G401.6 (cell line): Measurements from ENCODE around the gene KCNA3.

ENCODE experiments used
- FAIRE-seq: peaks from 2 replicates; lab custom pipeline; 2012; peaks lifted over from hg19 to GRCh38; lab: Jason Lieb, UNC

Gene KCNA3

DNA sequence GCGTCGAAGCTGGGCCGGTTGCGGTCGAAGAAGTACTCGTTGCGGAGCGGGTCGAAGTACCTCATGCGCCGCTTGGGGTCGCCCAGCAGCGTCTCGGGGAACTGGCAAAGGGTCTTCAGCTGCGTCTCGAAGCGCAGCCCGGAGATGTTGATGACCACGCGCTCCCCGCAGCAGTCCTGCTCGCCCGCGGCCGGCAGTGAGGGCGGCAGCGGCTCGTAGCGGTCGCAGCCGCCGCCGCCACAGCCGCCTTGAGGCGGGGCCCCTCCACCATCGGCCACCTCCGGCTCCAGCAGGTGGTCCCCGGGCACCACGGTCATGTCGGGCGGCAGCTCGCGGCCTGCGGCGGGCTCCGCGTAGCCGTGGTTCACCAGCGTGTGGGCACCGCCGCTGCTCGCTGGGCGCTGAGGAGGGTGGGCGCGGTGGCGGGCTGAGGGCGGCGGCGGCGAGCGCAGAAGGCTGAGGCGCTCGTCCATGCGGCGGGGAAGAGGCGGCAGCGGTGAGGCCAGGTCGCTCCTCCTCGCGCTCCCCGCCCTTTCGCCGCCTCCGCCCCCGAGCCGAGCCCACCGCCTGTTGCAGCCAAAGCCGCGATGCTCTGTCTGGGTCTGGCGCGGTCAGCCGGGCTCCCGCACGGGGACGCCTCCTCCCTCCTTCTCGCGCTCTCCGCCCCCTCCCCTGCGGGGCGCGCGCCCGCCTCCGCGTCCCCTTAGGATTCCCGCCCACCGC, at the start of gene KCNA3:
Gene KCNA3 (minus strand): TSS at position 604 of the 723 bp plus-strand sequence. CDS start 131 bp downstream, at position 473.
- FAIRE-seq: no peak

DNA sequence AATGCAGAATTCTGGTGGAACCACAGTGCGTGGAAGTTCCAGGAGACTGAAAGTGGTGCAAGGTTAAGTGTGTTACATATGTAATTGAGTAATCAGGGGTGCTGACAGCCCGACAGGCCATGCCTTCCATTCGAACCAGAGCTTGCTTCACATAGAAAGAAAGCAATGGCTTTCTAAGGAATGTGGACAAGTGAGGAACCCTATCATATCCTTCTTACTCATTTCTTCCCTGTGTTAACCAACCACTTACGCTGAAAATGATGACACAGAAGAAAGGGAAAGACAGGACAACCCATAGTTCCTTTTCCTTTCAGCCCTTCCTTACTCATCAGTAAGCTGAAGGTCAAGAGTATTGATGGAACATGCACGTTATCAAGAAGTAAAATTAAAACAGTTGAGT, 48.1 kb upstream of the KCNA3 start:
- FAIRE-seq: no peak

DNA sequence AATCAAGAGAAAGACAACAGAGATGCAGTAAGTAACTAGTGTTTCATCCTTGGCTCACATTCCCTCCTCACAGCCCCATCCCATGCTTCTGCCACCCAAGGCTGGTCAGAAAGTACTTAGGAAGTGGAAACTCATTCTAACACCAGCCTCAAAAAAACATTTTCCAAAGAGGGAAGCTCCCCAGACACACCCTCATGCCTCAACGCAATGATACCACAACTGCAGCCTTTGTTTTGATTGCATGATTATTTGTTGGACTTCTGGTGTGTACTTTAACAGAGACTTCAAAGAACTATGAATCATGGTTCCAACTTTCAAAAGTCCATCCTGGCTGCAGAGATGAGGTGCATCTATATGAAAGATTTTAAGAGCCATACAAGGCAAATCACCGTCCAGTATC, 45.2 kb upstream of the KCNA3 start:
- FAIRE-seq: no peak

DNA sequence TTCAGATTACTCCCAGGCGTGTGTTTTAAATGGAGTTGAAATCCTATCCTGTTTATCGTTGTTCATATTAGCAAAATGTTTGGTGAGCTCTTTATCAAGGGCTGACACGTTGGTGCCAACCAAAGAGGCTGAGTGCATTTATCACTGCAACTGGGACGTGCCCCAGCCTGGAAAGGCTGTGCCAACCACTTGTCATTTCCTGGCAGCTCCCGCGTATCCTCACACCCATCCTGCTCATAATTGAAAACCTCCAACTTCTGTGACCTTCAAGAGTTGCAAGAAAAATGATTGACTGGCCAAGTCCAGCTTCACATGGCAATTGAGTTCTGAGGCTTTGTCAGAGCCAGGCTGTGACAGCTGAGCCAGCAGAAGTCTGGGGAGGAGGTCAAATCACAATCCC, 43.7 kb upstream of the KCNA3 start:
- no peak for FAIRE-seq

DNA sequence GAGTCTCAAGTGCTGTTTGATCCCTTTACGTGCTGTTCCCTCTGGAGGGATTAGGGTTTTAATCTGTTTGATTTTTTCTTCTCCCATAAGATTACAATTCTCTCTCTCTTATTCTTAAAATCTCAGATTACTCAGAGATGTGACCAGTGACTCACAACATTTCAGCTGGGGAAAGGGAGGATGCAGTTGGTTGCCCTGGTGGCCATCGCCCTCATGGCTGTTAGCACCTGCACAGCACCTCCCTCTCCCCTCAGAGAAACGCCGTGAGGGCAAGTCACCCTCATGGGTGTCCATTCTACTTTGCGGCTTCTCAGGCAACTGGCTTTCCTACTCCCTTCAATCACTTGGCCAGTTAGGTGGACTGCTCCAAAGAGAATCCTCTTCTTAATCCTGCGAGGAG, 42.4 kb upstream of the KCNA3 start:
- FAIRE-seq: no peak

DNA sequence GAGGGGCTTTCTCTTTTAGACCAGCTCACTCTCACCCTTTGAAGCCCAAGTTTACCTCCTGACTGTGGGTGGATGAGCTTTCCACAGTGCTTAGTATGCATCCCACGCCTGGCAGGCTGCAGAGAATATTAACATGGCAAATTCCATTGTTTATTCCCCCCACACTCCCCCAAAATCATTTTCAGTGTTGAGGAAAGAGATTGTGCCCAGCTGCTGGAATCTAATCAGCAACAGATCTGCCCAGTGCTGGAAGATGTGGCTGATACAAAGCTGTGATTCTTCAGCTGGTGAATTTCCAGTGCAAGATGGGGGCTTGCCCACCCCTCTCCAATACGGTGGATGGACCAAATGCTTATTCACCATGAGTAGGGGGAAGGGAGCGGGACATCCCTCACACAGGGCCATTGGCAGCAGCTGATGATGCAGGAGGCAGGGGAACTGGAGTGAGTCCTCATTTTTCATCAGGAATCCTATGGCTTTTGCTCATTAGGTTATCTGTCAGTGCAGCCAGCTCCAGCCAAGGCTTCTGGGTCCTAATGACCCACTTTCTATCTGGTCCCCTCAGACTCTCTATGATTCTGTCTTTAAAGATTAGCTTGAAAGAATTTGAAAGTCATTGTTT, 39.7 kb upstream of the KCNA3 start:
- no peak for FAIRE-seq

DNA sequence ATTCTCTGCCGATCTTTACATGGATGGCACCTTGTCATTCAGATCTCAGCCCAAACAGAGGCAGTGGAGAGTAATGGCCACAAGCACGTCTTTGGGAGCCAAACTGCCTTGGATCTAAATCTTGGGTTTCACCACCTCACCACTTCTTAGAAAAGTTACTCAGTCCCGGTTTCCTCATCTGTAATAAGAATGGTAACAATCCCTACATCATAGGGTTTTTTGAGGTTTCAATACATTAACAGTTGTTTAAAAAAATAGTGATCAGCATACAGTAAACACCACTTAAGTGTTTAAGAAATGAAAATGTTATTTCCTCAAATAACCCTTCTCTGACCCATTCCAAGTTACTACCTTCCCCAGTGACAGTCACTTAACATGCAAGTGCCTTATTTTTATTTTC, 38.5 kb upstream of the KCNA3 start:
- FAIRE-seq: no peak

DNA sequence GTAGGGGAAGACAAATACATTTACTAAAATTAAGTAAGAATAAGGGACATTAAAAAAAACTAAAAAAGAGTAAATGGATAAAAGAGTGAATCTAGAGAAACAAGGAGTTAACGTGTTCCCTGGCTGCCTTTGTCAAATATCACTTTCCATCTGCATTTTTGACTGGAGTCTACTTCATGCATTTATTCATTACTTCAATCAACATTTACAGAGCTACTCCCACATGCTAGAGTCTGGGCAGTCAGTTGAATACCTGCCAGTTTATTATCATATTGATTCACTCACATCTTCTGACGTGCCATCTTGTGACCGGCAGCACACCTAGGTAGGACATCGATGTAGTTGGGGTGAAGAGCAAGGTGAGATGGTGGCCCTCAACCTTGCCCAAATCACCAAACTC, 35.6 kb upstream of the KCNA3 start:
- FAIRE-seq: no peak

DNA sequence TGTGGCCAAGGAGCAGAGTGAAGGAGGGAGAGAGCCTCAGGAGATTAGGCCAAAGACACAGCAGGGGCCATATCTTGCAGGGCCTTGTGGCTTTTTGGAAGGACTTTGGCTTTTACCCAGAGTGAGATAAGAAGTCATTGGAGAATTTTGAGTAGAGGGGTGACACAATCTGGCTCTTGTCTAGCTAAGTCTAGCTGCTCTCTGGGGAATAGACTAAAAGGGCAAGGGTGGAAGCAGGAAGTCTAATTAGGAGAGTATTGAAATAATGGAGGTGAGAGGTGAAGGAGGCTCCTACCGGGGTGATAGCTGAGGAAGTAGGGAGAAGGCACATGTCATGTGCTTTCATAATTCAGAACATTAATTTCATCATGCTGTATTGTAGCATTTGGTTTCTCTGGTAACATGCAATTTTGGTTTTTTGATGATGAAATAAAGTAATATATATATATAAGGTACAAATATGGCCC, 34.3 kb upstream of the KCNA3 start:
- no peak for FAIRE-seq

DNA sequence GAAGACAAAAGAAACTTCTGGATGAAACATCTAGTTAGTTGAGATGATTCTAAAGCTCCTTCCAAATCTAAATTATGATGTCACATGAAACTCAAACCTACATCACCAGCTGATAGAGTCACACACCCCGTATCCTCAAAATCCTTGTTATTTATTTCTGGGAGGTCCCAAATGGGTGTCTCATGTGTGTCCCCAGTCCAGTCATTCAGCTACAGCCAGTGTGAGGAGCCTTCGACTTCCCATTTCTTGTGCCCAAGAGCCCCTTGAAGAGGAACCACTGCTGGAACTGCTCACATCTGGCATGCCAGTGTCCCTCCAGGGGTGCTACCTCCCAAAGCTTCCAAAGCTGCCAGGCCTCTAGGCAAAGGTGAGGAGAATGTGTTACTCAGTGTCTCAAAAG, 32.5 kb upstream of the KCNA3 start:
- FAIRE-seq: no peak

DNA sequence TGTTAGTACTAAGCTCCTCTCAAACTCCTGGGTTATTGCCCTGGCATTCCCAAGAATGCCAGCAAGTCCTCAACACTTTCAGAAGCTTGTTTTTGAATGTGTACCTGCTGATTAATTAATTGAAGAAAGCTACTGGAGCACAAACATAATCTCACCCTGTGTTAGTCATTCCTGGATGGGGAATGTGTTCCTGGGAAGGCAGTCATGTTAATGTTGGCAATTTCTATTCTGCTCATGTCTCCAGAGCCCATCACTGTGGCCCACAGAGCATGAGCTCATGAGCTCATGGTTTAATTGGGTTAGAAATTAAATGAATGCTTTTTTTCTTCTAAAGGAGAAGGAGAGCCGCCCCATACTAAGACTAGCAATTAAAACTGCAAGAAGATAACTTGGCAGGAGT, 31.9 kb upstream of the KCNA3 start:
- no peak for FAIRE-seq

DNA sequence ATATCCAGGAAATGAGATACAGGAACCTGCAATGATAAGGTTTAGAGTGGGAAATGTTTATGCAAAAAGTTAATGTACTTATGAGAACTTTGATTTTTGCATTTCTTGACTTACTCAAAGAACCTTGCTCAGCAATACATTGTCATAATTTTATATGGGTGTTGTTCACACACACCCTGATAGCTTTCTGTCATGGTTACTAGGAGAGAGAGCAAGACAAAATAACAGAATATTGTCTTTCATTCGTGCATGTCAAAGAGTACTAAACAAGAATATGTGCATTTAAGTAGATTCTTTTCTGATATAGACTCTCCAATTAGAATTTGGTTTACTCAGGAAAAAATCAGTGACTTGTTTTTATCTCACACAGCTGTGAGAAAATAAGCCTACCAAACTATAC, 27.5 kb upstream of the KCNA3 start:
- no peak for FAIRE-seq

DNA sequence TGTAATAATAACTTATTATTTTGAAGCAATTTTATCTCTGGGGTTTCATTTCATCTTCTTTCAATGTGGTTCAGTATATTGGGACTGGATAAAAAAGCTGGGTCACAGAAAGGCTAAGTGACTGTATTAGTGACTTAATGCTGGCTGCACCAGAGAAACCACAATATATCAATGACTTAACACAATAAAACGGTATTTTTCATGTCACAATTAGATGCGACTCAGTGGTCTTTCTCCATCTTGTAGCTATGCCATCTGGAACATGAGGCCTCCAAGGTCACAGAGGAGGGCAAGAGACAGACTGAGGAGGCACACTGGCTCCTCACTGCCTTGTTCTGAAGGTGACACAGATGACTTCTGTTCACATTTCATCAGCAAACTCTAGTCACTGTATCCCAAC, 26.0 kb upstream of the KCNA3 start:
- FAIRE-seq: no peak

DNA sequence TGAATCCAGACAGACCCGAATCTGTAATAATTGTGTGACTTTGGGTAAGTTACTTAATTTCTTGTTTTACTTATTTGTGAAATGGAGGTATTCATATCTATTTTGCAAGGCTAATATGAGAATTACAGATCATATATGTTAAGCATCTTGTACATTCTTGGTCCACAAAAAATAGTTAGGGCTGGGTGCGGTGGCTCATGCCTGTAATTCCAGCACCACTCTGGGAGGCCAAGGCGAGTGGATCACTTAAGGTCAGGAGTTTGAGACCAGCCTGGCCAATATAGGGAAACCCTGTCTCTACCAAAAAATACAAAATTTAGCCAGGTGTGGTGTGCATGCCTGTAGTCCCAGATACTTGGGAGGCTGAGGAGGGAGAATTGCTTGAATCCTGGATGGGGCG, 22.9 kb upstream of the KCNA3 start:
- FAIRE-seq: no peak

DNA sequence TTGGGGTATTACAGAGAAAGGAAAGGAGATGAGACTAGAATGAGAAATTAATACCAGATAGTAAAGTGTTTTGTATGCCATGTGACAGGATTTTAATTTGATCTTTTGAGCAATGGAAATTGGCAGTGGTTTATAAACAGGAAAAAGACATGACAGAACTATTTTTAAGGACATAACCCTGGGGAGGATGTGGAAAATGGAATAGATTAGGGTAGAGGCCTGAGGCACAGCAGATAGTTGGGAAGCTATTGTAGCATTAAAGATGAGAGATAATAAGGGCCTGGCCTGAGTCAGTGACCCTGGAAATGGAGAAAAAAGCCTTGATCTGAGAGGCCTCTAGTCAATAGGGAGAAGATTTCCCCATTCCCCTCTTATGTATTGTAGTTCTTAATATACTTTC, 22.1 kb upstream of the KCNA3 start:
- FAIRE-seq: no peak

DNA sequence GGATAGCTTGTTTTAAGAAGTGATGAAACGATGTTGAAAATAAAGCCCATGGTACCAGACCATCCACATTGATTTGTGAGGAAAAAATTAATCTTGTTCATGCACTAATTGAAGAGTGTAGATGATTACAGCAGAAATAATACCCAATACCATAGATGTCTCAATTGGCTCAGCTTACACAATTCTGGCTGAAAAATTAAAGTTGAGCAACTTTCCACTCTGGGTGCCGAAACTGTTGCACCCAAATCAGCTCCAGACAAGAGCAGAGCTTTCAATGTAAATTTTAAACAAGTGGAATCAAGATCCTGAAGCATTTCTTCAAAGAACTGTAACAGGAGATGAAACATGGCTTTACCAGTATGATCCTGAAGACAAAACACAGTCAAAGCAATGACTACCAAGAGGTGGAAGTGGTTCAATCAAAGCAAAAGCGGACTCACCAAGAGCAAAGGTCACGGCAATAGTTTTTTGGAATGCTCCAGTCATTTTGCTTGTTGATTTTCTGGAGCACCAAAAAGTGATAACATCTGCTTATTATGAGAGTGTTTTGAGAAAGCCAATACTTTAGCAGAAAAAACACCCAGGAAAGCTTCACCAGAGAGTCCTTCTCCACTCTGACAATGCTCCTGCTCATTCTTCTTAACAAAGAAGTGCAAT, 16.1 kb upstream of the KCNA3 start:
- no peak for FAIRE-seq

DNA sequence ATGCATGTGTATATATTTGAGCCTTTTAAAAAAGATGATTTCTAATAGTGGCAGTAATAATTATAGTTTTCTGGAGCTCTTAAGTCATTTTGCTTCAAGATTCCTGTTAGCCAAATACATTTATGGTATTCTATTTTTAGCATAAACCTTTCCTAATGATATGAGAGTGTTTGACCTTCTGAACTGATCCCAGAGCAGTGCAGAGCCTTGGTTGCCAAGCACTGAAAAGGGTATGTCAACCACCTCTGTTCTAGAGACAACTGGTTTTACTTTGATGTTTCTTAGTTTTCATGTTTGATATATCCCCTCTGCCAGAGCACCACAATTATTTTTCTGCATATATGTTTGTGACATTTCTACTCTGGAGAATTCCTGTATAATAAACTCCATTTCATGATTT, 15.1 kb upstream of the KCNA3 start:
- FAIRE-seq: no peak

DNA sequence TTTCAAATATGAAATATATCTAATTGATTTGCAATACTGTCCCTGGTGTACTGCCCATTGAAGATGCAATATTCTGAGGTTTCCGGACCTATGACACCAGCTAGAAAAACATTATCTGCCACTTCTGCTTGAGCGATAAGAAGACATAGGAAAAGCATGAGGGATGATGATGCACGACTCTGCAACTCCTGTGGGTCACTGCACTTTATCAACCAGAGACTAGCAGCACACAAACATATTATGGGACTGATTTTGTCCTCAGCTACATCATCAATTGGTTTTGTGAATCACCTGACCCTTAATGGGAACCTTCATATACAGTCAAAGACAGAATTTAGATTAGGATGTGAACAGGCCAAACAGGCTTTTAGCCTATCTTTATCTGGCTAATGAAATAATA, 13.8 kb upstream of the KCNA3 start:
- no peak for FAIRE-seq

DNA sequence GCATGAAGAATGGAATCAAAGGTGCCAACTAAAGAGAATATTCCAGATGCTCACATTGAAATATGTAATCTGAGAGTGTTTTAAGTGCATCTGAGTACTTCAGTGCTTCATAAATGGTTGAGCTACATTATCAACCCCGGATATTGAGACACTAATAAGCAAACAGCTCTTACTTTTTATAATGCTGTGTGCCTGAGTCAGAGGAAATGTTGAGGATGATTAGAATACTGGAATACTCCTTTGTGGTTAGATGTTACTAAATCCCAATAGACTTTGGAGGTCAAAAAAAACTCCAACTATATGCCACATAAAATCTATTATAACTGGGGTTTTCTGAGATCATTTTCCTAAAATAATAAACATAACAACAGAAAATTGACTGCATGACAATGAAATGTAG, 12.5 kb upstream of the KCNA3 start:
- FAIRE-seq: no peak

DNA sequence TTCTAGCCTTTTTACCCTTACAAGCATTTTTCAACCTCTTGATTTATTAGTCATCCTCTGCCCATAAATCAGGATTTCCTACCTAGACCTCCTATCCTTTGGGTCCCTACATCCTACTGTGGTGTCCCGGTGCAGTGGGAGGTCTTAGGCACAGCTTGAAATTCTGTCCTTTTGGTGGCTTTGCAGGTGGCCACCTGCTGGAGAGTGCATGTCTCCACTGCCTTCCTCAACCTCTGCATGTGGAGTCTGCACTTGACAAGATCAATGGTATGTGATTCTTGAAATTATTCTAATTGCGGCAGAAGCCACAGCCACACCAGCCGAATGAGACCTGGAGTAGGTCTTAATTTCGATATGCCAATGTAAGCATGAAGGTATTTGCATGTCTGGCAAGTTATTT, 11.4 kb upstream of the KCNA3 start:
- no peak for FAIRE-seq

DNA sequence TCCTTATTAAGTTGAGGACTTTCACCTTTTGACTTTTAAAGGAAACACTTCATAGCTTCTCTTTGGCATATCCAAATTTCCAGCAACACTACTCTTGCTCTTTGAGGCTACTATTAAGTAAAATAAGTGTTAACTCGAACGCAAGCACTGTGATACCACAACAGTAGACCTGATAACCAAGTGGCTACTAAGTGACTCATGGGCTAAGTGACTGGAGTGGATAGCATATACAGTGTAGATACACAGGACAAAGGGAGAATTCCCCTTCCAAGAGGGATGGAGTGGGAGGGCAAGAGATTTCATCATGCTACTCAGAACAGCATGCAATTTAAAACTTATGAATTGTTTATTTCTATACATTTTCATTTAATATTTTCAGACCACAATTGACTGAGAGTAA, 9.8 kb upstream of the KCNA3 start:
- no peak for FAIRE-seq

DNA sequence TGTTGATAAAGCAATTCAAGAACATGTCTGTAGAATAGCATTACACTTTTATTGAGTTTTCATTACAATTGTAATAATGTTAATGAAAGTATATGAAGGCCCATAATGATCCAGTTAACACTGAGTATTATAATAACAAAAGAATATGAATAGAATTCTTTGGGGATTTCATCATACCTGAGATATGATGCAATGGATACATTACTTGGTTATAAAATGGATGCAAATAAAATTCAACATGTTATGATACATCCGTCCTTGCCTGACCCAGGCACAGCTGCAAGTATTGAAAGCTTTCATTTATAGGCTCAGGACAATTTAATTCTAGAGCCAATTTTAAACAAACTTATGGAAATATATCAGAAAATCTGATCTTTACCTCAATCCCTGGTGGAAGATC, 8.2 kb upstream of the KCNA3 start:
- FAIRE-seq: no peak

DNA sequence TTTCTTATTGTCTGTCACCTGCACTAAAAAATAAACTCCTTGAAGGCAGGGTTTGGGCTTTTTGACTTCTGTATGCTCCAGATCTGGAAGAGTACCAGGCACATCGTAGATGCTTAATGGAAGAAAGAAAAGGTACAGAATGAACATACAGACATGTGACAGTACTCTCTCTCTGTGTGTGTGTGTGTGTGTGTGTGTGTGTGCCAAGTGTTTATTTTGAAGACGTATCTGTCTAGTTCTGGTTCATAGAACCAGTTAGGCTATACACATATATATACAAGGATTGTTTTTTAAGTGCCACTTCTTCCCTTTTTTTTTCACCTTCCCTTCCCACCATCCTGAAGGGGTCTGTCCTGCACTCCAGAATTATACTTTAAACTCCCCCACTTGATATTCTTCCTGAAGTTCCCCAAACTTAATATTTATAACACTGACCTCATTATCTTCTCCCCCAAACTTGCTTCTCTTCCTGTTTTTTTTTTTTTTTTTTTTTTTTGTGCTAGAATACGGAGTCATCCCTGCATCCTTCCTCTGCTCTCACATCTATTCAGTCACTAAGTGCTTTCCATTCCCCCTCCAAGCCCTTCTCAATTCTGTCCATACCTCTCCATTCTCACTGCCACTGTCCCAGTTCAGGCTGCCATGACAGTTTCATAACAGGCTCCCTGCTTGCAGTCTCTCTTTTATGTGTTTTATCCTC, 5.4 kb upstream of the KCNA3 start:
- FAIRE-seq: no peak
